HepG2 (cell line): ENCODE measurements around the gene EFNA2. TPM values are rescaled to one million over a fixed set of nuclear protein-coding genes. Genes with fewer than 3 reads are reported as not detected.

Experiments
- ATF2 ChIP-seq: sonication (generic); formaldehyde crosslinking; IDR thresholded peaks from 2 replicates; pipeline ENCODE4 v1.4.0; 2020; ENCODE audit warnings: missing genetic modification reagents
- ELF1 ChIP-seq: sonication (generic); formaldehyde crosslinking; IDR thresholded peaks from 2 replicates; pipeline ENCODE4 v1.4.0; 2020; ENCODE audit warnings: missing genetic modification reagents
- HMG20B ChIP-seq: conservative IDR thresholded peaks from 2 replicates; pipeline ENCODE4 v1.6.1; 2016; ENCODE audit warnings: missing genetic modification reagents, missing compliant biosample characterization
- IRF2 ChIP-seq: IDR thresholded peaks from 2 replicates; pipeline ENCODE4 v1.6.1; 2018; ENCODE audit warnings: missing genetic modification reagents, missing compliant biosample characterization
- JUN ChIP-seq: sonication (generic); formaldehyde crosslinking; IDR thresholded peaks from 2 replicates; pipeline ENCODE4 v1.4.0; 2020; ENCODE audit warnings: mild to moderate bottlenecking, missing genetic modification reagents
- MED1 ChIP-seq: sonication (generic); formaldehyde crosslinking; IDR thresholded peaks from 2 replicates; pipeline ENCODE4 v1.4.0; 2020; ENCODE audit warnings: missing genetic modification reagents
- MTA1 ChIP-seq: sonication (generic); formaldehyde crosslinking; IDR thresholded peaks from 2 replicates; pipeline ENCODE4 v1.4.0; 2020; ENCODE audit warnings: missing genetic modification reagents, mild to moderate bottlenecking, borderline replicate concordance
- NFE2 ChIP-seq: sonication (generic); formaldehyde crosslinking; IDR thresholded peaks from 2 replicates; pipeline ENCODE4 v1.4.0; 2020; ENCODE audit warnings: missing genetic modification reagents
- POGK ChIP-seq: sonication (generic); formaldehyde crosslinking; conservative IDR thresholded peaks from 2 replicates; pipeline ENCODE4 v1.8.0; 2022; ENCODE audit warnings: mild to moderate bottlenecking, moderate library complexity, missing genetic modification reagents
- POLR2A ChIP-seq, 2 experiments: IDR thresholded peaks; 2 replicates each; pipeline ENCODE4 v1.6.1; 2011; ENCODE audit warnings: low read depth in 2 of 2, low read length in 2 of 2, mild to moderate bottlenecking in 1 of 2, moderate library complexity in 1 of 2; ENCODE audit not compliant: insufficient read depth in 1 of 2
- SP2 ChIP-seq: sonication (generic); formaldehyde crosslinking; IDR thresholded peaks from 2 replicates; pipeline ENCODE4 v1.5.1; 2020; ENCODE audit warnings: mild to moderate bottlenecking, missing genetic modification reagents
- THAP11 ChIP-seq: IDR thresholded peaks from 2 replicates; pipeline ENCODE4 v1.6.1; 2016; ENCODE audit warnings: missing biosample characterization, missing genetic modification reagents
- TOPORS ChIP-seq: sonication (generic); formaldehyde crosslinking; IDR thresholded peaks from 2 replicates; pipeline ENCODE4 v1.8.0; 2023; ENCODE audit warnings: mild to moderate bottlenecking, missing genetic modification reagents
- ZBTB7A ChIP-seq: sonication (generic); formaldehyde crosslinking; IDR thresholded peaks from 2 replicates; pipeline ENCODE4 v1.8.0; 2022; ENCODE audit warnings: mild to moderate bottlenecking, missing genetic modification reagents
- ZMYM2 ChIP-seq: sonication (generic); formaldehyde crosslinking; IDR thresholded peaks from 2 replicates; pipeline ENCODE4 v1.8.0; 2022; ENCODE audit warnings: mild to moderate bottlenecking, missing genetic modification reagents
- polyA plus RNA-seq, 8 experiments: library from polyadenylated mRNA; depleted of rRNA in 3 of 8; stranded (reverse) in 7 of 8; unstranded in 1 of 8; fragments of >200 nt; fragmentation: Illumina TruSeq in 4 of 8; extraction: Trizol in 4 of 8; gene quantifications; 2 replicates each; pipeline versions ENCODE4 v1.2.1 to v1.2.3, GENCODE V29; 2011 to 2016; ENCODE audit warnings: low read depth in 4 of 8, missing spikeins in 1 of 8, mixed read lengths in 1 of 8; ENCODE audit not compliant: insufficient read depth in 1 of 8
- total RNA-seq, 5 experiments: library from RNA; depleted of rRNA; stranded (reverse); fragments of >200 nt; fragmentation: Illumina TruSeq; extraction: Trizol; gene quantifications; 2 replicates each; pipeline ENCODE4 v1.2.3, GENCODE V29; 2016; ENCODE audit warnings: low read depth in 1 of 5
- TF ChIP-seq, protein P1 (sequence below), 2 experiments: sonication (generic) in 1 of 2; formaldehyde crosslinking in 1 of 2; IDR thresholded peaks; 2 replicates each; pipeline versions ENCODE4 v1.4.0 to v1.6.1; 2016 to 2020; ENCODE audit warnings: borderline replicate concordance in 1 of 2, low read depth in 1 of 2, mild to moderate bottlenecking in 1 of 2, missing genetic modification reagents in 1 of 2
- TF ChIP-seq, protein P2 (sequence below): sonication (generic); formaldehyde crosslinking; IDR thresholded peaks from 2 replicates; pipeline ENCODE4 v1.5.0; 2020; ENCODE audit warnings: mild to moderate bottlenecking, missing genetic modification reagents, borderline replicate concordance

Gene EFNA2
- total and polyA plus RNA-seq, 2 of the 13 experiments (the other 11 are each of a cell fraction or from before 2014, with no cell fraction given): 6.0 to 9.9 TPM

- TF ChIP-seq, protein P1, sequence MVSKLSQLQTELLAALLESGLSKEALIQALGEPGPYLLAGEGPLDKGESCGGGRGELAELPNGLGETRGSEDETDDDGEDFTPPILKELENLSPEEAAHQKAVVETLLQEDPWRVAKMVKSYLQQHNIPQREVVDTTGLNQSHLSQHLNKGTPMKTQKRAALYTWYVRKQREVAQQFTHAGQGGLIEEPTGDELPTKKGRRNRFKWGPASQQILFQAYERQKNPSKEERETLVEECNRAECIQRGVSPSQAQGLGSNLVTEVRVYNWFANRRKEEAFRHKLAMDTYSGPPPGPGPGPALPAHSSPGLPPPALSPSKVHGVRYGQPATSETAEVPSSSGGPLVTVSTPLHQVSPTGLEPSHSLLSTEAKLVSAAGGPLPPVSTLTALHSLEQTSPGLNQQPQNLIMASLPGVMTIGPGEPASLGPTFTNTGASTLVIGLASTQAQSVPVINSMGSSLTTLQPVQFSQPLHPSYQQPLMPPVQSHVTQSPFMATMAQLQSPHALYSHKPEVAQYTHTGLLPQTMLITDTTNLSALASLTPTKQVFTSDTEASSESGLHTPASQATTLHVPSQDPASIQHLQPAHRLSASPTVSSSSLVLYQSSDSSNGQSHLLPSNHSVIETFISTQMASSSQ (IDR thresholded peaks at IDR 0.05; ENCODE audit: low read depth): no peak
- TF ChIP-seq, protein P1 (CRISPR knock-in tag; IDR thresholded peaks at IDR 0.05; ENCODE audit: borderline replicate concordance): 0 out of 2 replicates have a peak, but pooled peaks have one; percentile 22
- no peak for TF ChIP-seq SP2 (CRISPR knock-in tag)
- 0 out of 2 replicates have a peak, but pooled peaks have one; percentile 48 for TF ChIP-seq ATF2 (CRISPR knock-in tag)
- 0 out of 2 replicates have a peak, but pooled peaks have one; percentile 18 for TF ChIP-seq POGK (CRISPR knock-in tag)
- TF ChIP-seq, protein P2, sequence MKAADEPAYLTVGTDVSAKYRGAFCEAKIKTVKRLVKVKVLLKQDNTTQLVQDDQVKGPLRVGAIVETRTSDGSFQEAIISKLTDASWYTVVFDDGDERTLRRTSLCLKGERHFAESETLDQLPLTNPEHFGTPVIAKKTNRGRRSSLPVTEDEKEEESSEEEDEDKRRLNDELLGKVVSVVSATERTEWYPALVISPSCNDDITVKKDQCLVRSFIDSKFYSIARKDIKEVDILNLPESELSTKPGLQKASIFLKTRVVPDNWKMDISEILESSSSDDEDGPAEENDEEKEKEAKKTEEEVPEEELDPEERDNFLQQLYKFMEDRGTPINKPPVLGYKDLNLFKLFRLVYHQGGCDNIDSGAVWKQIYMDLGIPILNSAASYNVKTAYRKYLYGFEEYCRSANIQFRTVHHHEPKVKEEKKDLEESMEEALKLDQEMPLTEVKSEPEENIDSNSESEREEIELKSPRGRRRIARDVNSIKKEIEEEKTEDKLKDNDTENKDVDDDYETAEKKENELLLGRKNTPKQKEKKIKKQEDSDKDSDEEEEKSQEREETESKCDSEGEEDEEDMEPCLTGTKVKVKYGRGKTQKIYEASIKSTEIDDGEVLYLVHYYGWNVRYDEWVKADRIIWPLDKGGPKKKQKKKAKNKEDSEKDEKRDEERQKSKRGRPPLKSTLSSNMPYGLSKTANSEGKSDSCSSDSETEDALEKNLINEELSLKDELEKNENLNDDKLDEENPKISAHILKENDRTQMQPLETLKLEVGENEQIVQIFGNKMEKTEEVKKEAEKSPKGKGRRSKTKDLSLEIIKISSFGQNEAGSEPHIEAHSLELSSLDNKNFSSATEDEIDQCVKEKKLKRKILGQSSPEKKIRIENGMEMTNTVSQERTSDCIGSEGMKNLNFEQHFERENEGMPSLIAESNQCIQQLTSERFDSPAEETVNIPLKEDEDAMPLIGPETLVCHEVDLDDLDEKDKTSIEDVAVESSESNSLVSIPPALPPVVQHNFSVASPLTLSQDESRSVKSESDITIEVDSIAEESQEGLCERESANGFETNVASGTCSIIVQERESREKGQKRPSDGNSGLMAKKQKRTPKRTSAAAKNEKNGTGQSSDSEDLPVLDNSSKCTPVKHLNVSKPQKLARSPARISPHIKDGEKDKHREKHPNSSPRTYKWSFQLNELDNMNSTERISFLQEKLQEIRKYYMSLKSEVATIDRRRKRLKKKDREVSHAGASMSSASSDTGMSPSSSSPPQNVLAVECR (CRISPR knock-in tag): peak; percentile 68; the same call in 1 of the 2 replicates
- no peak for TF ChIP-seq HMG20B (CRISPR knock-in tag)
- peak; percentile 70; the same call in 1 of the 2 replicates for TF ChIP-seq ZBTB7A
- peak; percentile 52; the same call in 1 of the 2 replicates for TF ChIP-seq TOPORS (CRISPR knock-in tag)
- peak; percentile 18; the same call in 1 of the 2 replicates for TF ChIP-seq THAP11 (CRISPR knock-in tag)
- peak; percentile 48; the same call in 1 of the 2 replicates for TF ChIP-seq IRF2 (CRISPR knock-in tag)
- TF ChIP-seq ELF1 (CRISPR knock-in tag): 0 out of 2 replicates have a peak, but pooled peaks have one; percentile 19
- TF ChIP-seq NFE2 (CRISPR knock-in tag): no peak
- peak; percentile 93 for TF ChIP-seq ZMYM2
- TF ChIP-seq POLR2A (IDR thresholded peaks at IDR 0.05; ENCODE audit: insufficient read depth in 1 of 2, low read depth in 2 of 2, low read length in 2 of 2): peak; percentile 43 to 55; a peak in 2 of 4 replicates
- TF ChIP-seq JUN (CRISPR knock-in tag): no peak
- peak; percentile 74 for TF ChIP-seq MTA1
- TF ChIP-seq MED1 (CRISPR knock-in tag): peak; percentile 91
Measured at GRCh38 chr19:1254530-1255185, 31.0 kb upstream of the EFNA2 start (continued).
